CD4-positive, alpha-beta T cell (primary cell): ENCODE results near the gene SCAPER. TPM values are rescaled to one million over a fixed set of nuclear protein-coding genes. Genes with fewer than 3 reads are reported as not detected.

Source experiments
- ATAC-seq: fragments of 200-7000 bp; cut with Tn5 transposase; one replicate; pipeline ENCODE4 v1.10.0; 2022; ENCODE audit warnings: mild to moderate bottlenecking; ENCODE audit not compliant: poor library complexity
- CTCF ChIA-PET: fragments of 350-600 bp; sonication (Branson Sonifier 250); formaldehyde crosslinking; loops from one replicate; lab custom pipeline; 2021; ENCODE audit warnings: antibody characterized with exemption, inconsistent platforms; lab: Charles Lee
- POLR2A ChIA-PET: fragments of 350-600 bp; sonication (Branson Sonifier 250); formaldehyde crosslinking; loops from one replicate; lab custom pipeline; 2021; ENCODE audit warnings: antibody characterized with exemption, inconsistent platforms; lab: Charles Lee
- DNase-seq, 14 experiments: peaks; one replicate each; pipeline ENCODE4 v3.0.0-alpha.2; 2013 to 2020; ENCODE audit warnings: mixed read lengths in 2 of 14
- H3K27ac ChIP-seq, 2 donors: one replicate each; pipeline versions ENCODE4 v1.5.1 to v1.7.0; 2013; ENCODE audit warnings: low read length in 2 of 2, low read depth in 1 of 2, mild to moderate bottlenecking in 1 of 2
- H3K27me3 ChIP-seq, 2 experiments: 1 replicate in 1 of 2; 2 replicates in 1 of 2; pipeline versions ENCODE4 v1.6.1 to v1.7.0; 2013; ENCODE audit warnings: low read length in 2 of 2, control low read depth in 1 of 2, mild to moderate bottlenecking in 1 of 2, moderate library complexity in 1 of 2; ENCODE audit not compliant: insufficient read depth in 2 of 2, control insufficient read depth in 1 of 2
- H3K36me3 ChIP-seq: one replicate; pipeline ENCODE4 v1.6.1; 2013; ENCODE audit warnings: low read length, control low read depth; ENCODE audit not compliant: insufficient read depth
- H3K4me1 ChIP-seq: one replicate; pipeline ENCODE4 v1.6.1; 2013; ENCODE audit warnings: low read length, control low read depth; ENCODE audit not compliant: insufficient read depth
- H3K4me3 ChIP-seq: one replicate; pipeline ENCODE4 v1.5.1; 2013; ENCODE audit warnings: mild to moderate bottlenecking, low read length, moderate library complexity
- H3K9me3 ChIP-seq, 2 experiments: 1 replicate in 1 of 2; 2 replicates in 1 of 2; pipeline versions ENCODE4 v1.6.1 to v1.7.0; 2013; ENCODE audit warnings: low read length in 2 of 2, mild to moderate bottlenecking in 2 of 2, control low read depth in 1 of 2, moderate library complexity in 1 of 2; ENCODE audit not compliant: control insufficient read depth in 1 of 2, insufficient read depth in 1 of 2
- H3K27ac Mint-ChIP-seq: one replicate; pipeline ENCODE4 v1.8.0; 2020; ENCODE audit warnings: mixed read lengths
- H3K27me3 Mint-ChIP-seq: one replicate; pipeline ENCODE4 v1.8.0; 2021; ENCODE audit warnings: mixed read lengths
- H3K36me3 Mint-ChIP-seq: one replicate; pipeline ENCODE4 v1.8.0; 2021; ENCODE audit warnings: low read depth, mixed read lengths
- H3K4me1 Mint-ChIP-seq: one replicate; pipeline ENCODE4 v1.8.0; 2021; ENCODE audit warnings: low read depth, mixed read lengths
- H3K4me3 Mint-ChIP-seq: one replicate; pipeline ENCODE4 v1.8.0; 2020; ENCODE audit warnings: mild to moderate bottlenecking, mixed read lengths
- H3K9me3 Mint-ChIP-seq: one replicate; pipeline ENCODE4 v1.8.0; 2020; ENCODE audit warnings: mixed read lengths
- CTCF ChIP-seq: fragments of 200-600 bp; IDR thresholded peaks from one replicate; pipeline ENCODE4 v1.8.0; 2022; ENCODE audit warnings: antibody characterized with exemption, mild to moderate bottlenecking
- intact Hi-C, 2 experiments: fragments of 100-400 bp; cut with DNase I in 1 of 2; cut with micrococcal nuclease in 1 of 2; formaldehyde crosslinking; loops; one replicate each; pipeline versions ENCODE4 v1.15.1 to v1.9.0; 2023 to 2025; cut with DNase I, micrococcal nuclease
- total RNA-seq, 174 experiments: library from RNA in 2 of 174; stranded (reverse) in 2 of 174; gene quantifications; one replicate each; pipeline ENCODE4 v1.2.3 and lab custom pipeline; 2021 to 2026

Gene SCAPER
- total RNA-seq, 2 experiments from 2014 or later, result 40.3 to 41.2 TPM

DNA sequence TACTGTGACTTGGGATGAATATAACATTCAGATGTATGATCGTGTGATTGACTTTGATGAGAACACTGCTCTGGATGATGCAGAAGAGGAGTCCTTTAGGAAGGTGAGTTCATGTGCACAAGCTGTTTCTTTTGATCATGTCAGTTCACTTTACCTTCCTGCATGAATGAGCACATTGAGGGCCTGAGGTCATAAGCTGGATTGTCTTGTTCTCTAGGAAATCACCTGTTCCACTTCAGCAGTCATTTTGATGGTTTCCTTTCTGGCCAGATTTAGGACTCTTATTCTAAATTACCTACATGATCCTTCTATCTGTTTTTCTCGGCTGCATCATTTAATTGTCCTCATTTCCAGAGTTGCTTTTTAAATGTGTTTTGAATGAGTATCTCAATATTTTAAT lies 30.5 kb upstream of the SCAPER start:
- Histone ChIP-seq H3K9me3 (no peaks in the 10 kb centered on the region), H3K27ac (no peak overlapping the region), H3K4me3 (no peak overlapping the region), H3K27me3 (no peaks in the 10 kb centered on the region), H3K36me3 (peaks cover 20% of the 10 kb centered on the region), H3K4me1 (peaks cover 6% of the 10 kb centered on the region)
- ATAC-seq (no peak), DNase-seq (no peak)
- peaks cover 61% of the 10 kb centered on the region for H3K36me3 Mint-ChIP-seq
- H3K27me3 Mint-ChIP-seq, result no peaks in the 10 kb centered on the region
- H3K9me3 Mint-ChIP-seq, result no peaks in the 10 kb centered on the region
- ChIA-PET CTCF (no interaction called here), POLR2A (no interaction called here)
- intact Hi-C loops, result loop anchor here in 1 of 2 experiments (10.0 kb wide), 1 partner anchor 489 kb away; the partner anchor contains the start of genes HMG20A and PEAK1
- no peak for TF ChIP-seq CTCF
- peaks cover 38% of the 10 kb centered on the region for H3K4me1 Mint-ChIP-seq
- no peak overlapping the region for H3K27ac Mint-ChIP-seq
- H3K4me3 Mint-ChIP-seq, result no peak overlapping the region

DNA sequence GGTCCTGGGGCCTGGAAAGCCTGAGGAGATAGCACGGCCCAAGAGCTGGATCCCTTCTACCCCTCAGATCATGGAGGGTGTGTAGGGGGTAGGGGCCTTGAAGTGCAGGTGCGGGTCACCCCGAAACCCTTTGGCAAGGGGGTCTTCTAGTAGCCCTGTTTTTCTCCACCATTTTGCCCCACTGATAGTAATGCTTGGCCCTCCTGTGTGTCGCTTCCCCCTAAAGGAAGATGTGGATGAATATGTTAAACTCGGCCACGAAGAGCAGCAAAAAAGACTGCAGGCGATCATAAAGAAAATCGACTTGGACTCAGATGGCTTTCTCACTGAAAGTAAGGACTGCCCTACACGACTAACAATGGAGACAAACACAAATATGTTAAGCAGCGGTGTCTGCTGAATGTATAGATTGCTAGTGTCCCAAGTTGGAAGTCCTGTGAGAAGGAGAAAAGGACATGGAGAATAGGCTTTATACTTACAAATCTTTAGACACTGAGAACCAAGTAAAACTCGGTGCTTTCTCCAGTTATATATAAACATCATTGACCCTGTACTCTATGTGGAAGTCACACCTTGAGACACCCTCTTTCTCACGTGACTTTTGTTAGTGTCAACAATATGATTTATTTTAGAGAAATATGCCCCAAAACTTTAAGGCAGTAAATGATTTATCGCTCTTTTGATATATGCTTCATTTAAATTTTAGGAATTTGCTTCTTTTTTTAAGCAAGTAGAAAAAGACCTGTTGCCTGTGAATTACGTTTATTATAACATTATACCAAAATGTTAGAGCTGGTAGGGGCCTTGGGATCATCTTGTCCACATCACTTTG lies 27.2 kb upstream of the SCAPER start:
- POLR2A ChIA-PET, result interaction anchor here (0.7 to 3.2 kb wide), 5 partner anchors 18 to 74 kb away, joined by 3 to 51 read pairs (median 4); partner anchors contain the start of genes PSTPIP1 and SCAPER
- Mint-ChIP-seq H3K27me3 (no peaks in the 10 kb centered on the region), H3K4me3 (peak overlapping the region; percentile 89), H3K4me1 (peaks cover 41% of the 10 kb centered on the region), H3K36me3 (peaks cover 46% of the 10 kb centered on the region), H3K27ac (peak overlapping the region; percentile 91), H3K9me3 (no peaks in the 10 kb centered on the region)
- TF ChIP-seq CTCF, result no peak
- H3K9me3 ChIP-seq, result no peaks in the 10 kb centered on the region
- no peak overlapping the region for H3K27ac ChIP-seq
- ATAC-seq (no peak), DNase-seq (peak in 3 of 14 experiments; percentile 0 to 9 (median 2))
- CTCF ChIA-PET, result no interaction called here
- H3K4me1 ChIP-seq, result peaks cover 6% of the 10 kb centered on the region
- intact Hi-C loops, result loop anchor here (5.0 to 10.0 kb wide), 4 partner anchors 65 to 1505 kb away; partner anchors contain the start of genes PSTPIP1 (in 2 of the 2), HMG20A (in 1 of the 2), IREB2 (in 1 of the 2) and PEAK1 (in 1 of the 2)
- no peaks in the 10 kb centered on the region for H3K27me3 ChIP-seq
- peak overlapping the region; percentile 59 for H3K4me3 ChIP-seq
- peaks cover 20% of the 10 kb centered on the region for H3K36me3 ChIP-seq

DNA sequence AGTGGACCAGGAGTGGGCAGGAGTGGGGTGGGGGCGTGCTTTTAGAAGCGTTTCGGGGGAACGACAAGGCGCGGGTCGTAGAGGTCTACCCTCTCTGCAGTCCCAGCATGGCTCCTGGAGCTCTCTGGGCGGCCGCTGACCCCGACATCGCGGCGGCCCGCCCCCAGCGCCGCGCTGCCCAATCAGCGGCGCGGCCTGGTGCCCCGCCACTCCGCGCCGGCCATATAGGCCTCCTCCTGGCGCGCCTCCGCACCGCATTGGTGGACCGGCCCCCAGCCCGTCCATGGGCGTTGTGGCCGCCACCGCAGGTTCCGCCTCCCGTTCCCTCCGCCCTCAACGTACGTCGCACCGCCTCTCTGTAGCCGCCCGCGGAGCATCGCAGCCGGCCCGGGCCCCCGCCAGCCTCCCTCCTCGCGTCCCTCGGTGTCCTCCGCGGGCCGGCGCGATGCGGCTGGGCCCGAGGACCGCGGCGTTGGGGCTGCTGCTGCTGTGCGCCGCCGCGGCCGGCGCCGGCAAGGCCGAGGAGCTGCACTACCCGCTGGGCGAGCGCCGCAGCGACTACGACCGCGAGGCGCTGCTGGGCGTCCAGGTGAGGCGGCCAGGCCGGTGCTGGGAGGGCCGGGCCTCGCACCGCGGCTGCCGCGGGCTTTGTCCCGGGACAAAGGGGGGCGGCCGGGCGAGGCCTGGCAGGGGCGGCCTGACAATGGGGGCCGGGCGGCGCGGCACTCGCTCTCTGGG lies 26.4 kb upstream of the SCAPER start, which contains the start of gene RCN2:
RCN2 (plus strand) TSS at position 353 of the 738 bp plus-strand sequence; CDS start at position 446, 93 bp downstream.
- Mint-ChIP-seq H3K9me3 (no peaks in the 10 kb centered on the region), H3K4me3 (peak within 1 kb of the TSS; percentile 98), H3K4me1 (peaks cover 41% of the 10 kb centered on the region), H3K27me3 (peaks cover under 1% of the 10 kb centered on the region), H3K27ac (peak within 1 kb of the TSS; percentile 91), H3K36me3 (peaks cover 38% of the 10 kb centered on the region)
- Histone ChIP-seq H3K36me3 (peaks cover 14% of the 10 kb centered on the region), H3K27ac (peak within 1 kb of the TSS in 1 of 2 donors; percentile 53), H3K4me1 (peaks cover 6% of the 10 kb centered on the region), H3K4me3 (peak within 1 kb of the TSS; percentile 59), H3K27me3 (no peaks in the 10 kb centered on the region), H3K9me3 (no peaks in the 10 kb centered on the region)
- peak; percentile 98 for ATAC-seq
- POLR2A ChIA-PET, result interaction anchor here (0.5 to 3.2 kb wide), 10 partner anchors 12 to 1926 kb away, joined by 3 to 51 read pairs (median 4); partner anchors contain the start of genes PSTPIP1 and SCAPER
- CTCF ChIA-PET, result no interaction called here
- TF ChIP-seq CTCF, result no peak
- DNase-seq, result peak; percentile 84 to 96 (median 91)
- intact Hi-C loops, result loop anchor here (1.0 to 10.0 kb wide), 6 partner anchors 26 to 1506 kb away; partner anchors contain the start of genes PSTPIP1 (in 2 of the 2), SCAPER (in 2 of the 2), HMG20A (in 1 of the 2) and IREB2 (in 1 of the 2)
